GM19467 (cell line): Measurements from ENCODE around the gene GRB7.

Experiments
- ATAC-seq: cut with Tn5 transposase; IDR thresholded peaks from one replicate; pipeline ENCODE4 v1.9.1; 2021; ENCODE audit warnings: mild to moderate bottlenecking, moderate library complexity; ENCODE audit not compliant: unreplicated experiment

The GRB7 gene

GRCh38 chr17:39794249-39794970 lies 56.7 kb downstream of the GRB7 start:
- peak; percentile 83 for ATAC-seq
